OCI-LY7 (cell line): ENCODE data around the gene COX7A2L.

Source experiments
- EZH2phosphoT487 ChIP-seq: fragments of 200-600 bp; sonication (generic); IDR thresholded peaks from 2 replicates; pipeline ENCODE4 v1.6.1; 2018; ENCODE audit warnings: low read depth, borderline replicate concordance, mild to moderate bottlenecking, mixed run types, antibody characterized with exemption, low read length, moderate library complexity, mixed read lengths
- TF ChIP-seq, protein P1 (sequence below): fragments of 200-600 bp; sonication (generic); conservative IDR thresholded peaks from 2 replicates; pipeline ENCODE4 v1.5.1; 2014; ENCODE audit warnings: mild to moderate bottlenecking, antibody characterized with exemption, low read length, moderate library complexity, mixed read lengths

GRCh38 chr2:42360890-42361727 is at the start of gene COX7A2L:
- TF ChIP-seq, protein P1, sequence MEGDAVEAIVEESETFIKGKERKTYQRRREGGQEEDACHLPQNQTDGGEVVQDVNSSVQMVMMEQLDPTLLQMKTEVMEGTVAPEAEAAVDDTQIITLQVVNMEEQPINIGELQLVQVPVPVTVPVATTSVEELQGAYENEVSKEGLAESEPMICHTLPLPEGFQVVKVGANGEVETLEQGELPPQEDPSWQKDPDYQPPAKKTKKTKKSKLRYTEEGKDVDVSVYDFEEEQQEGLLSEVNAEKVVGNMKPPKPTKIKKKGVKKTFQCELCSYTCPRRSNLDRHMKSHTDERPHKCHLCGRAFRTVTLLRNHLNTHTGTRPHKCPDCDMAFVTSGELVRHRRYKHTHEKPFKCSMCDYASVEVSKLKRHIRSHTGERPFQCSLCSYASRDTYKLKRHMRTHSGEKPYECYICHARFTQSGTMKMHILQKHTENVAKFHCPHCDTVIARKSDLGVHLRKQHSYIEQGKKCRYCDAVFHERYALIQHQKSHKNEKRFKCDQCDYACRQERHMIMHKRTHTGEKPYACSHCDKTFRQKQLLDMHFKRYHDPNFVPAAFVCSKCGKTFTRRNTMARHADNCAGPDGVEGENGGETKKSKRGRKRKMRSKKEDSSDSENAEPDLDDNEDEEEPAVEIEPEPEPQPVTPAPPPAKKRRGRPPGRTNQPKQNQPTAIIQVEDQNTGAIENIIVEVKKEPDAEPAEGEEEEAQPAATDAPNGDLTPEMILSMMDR: peak; percentile 70
- no peak for TF ChIP-seq EZH2phosphoT487
